Measurements from ENCODE around the gene PRR5L.

Gene PRR5L

DNA sequence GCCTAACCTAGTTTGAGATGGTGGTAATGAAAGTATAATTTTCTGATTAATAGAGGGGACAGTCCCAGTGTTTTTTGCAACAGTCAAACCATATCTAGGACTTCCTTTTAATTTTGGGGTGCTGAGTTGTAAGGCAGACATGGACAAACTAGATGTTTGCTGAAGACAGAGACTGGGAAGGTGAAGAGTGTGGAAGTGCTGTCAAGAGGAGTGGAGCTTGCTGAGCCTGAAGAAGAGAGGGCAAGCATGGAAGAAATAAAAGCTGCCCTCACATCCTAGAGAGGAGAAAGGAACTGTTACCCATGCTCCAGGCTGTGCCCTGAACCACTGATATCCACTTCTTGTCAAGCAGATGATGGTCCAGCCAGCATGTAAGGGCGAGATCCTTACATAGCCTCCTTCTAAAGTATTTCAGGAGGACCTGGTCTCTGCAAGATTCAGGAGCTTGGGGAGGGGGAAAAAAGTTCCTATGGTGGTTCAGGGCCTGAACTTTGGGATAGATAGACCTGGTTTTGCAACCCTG, 51.4 kb downstream of the PRR5L start:
- Histone ChIP-seq H3K4me3 (ENCODE audit: low read depth in 1 of 2, low read length in 2 of 2) (no peak overlapping the region), H3K27me3 (ENCODE audit: low read depth, low read length) (no peaks in the 10 kb centered on the region), H3K4me1 (ENCODE audit: control insufficient read depth in 1 of 2, insufficient read depth in 2 of 2, low read length in 2 of 2) (no peaks in the 10 kb centered on the region), H3K27ac (ENCODE audit: low read length) (no peak overlapping the region), H3K36me3 (ENCODE audit: control insufficient read depth in 1 of 2, insufficient read depth in 2 of 2, low read length in 2 of 2) (no peaks in the 10 kb centered on the region), H3K9me3 (ENCODE audit: control insufficient read depth in 1 of 2, low read length in 2 of 2) (no peaks in the 10 kb centered on the region)

DNA sequence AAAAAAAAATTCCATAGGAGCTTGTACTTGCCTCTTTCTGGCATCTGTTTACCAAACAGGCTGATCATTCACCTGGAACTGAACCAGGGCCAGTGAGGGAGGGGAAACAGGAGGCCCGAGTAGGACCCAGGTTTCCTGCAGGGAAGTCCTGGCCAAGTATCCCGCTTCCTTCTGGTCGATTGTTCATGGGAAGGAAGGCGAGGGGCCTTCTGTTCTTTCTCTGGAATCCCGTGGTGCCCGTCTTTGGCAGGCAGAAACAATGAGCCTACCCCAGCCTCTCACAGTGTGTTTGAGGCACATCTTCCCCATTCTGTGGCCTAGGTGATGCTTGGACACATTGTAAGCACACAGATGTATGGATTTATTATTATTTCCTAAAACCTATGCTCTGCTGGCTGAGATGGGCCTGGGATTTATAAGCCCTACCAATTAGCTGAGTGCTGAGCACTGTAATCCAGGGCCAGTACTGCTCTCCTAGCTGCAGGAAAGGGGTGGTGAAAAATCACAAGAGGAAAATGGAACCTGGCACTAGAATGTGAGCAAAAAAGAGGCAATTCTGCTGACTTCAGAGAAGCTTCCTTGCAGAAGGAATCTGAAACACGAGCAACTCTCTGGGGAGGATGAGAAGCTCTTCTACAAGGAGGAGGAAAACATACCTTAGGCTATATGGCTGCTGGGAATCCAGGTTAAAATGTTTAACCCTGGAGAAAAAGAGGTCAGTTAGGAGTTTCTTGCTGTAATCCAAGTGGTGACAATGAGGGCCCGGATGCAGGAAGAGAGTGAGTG, 53.5 kb downstream of the PRR5L start:
- Histone ChIP-seq H3K36me3 (ENCODE audit: control insufficient read depth in 1 of 2, insufficient read depth in 2 of 2, low read length in 2 of 2) (no peaks in the 10 kb centered on the region), H3K9me3 (ENCODE audit: control insufficient read depth in 1 of 2, low read length in 2 of 2) (no peaks in the 10 kb centered on the region), H3K27ac (ENCODE audit: low read length) (no peak overlapping the region), H3K4me3 (ENCODE audit: low read depth in 1 of 2, low read length in 2 of 2) (no peak overlapping the region), H3K27me3 (ENCODE audit: low read depth, low read length) (no peaks in the 10 kb centered on the region), H3K4me1 (ENCODE audit: control insufficient read depth in 1 of 2, insufficient read depth in 2 of 2, low read length in 2 of 2) (no peaks in the 10 kb centered on the region)

- Histone ChIP-seq H3K4me3 (ENCODE audit: low read depth in 1 of 2, low read length in 2 of 2) (no peak overlapping the region), H3K36me3 (ENCODE audit: control insufficient read depth in 1 of 2, insufficient read depth in 2 of 2, low read length in 2 of 2) (no peaks in the 10 kb centered on the region), H3K27me3 (ENCODE audit: low read depth, low read length) (no peaks in the 10 kb centered on the region), H3K27ac (ENCODE audit: low read length) (no peak overlapping the region), H3K9me3 (ENCODE audit: control insufficient read depth in 1 of 2, low read length in 2 of 2) (no peaks in the 10 kb centered on the region), H3K4me1 (ENCODE audit: control insufficient read depth in 1 of 2, insufficient read depth in 2 of 2, low read length in 2 of 2) (no peaks in the 10 kb centered on the region)
These were observed 54.0 kb downstream of the PRR5L start for GRCh38 chr11:36350137-36350513.

GRCh38 chr11:36352922-36353321, 56.8 kb downstream of the PRR5L start:
- H3K4me1 ChIP-seq (ENCODE audit: control insufficient read depth in 1 of 2, insufficient read depth in 2 of 2, low read length in 2 of 2) = no peaks in the 10 kb centered on the region
- no peak overlapping the region for H3K4me3 ChIP-seq (ENCODE audit: low read depth in 1 of 2, low read length in 2 of 2)
- H3K36me3 ChIP-seq (ENCODE audit: control insufficient read depth in 1 of 2, insufficient read depth in 2 of 2, low read length in 2 of 2) = no peaks in the 10 kb centered on the region
- no peak overlapping the region for H3K27ac ChIP-seq (ENCODE audit: low read length)
- H3K9me3 ChIP-seq (ENCODE audit: control insufficient read depth in 1 of 2, low read length in 2 of 2) = no peaks in the 10 kb centered on the region
- no peaks in the 10 kb centered on the region for H3K27me3 ChIP-seq (ENCODE audit: low read depth, low read length)

- no peak overlapping the region for H3K27ac ChIP-seq (ENCODE audit: low read length)
These were observed 58.3 kb downstream of the PRR5L start for GRCh38 chr11:36354221-36355003.

GRCh38 chr11:36356201-36356600, 60.1 kb downstream of the PRR5L start:
- Histone ChIP-seq H3K27ac (ENCODE audit: low read length) (no peak overlapping the region), H3K9me3 (ENCODE audit: control insufficient read depth in 1 of 2, low read length in 2 of 2) (no peaks in the 10 kb centered on the region), H3K27me3 (ENCODE audit: low read depth, low read length) (no peaks in the 10 kb centered on the region), H3K4me3 (ENCODE audit: low read depth in 1 of 2, low read length in 2 of 2) (no peak overlapping the region), H3K36me3 (ENCODE audit: control insufficient read depth in 1 of 2, insufficient read depth in 2 of 2, low read length in 2 of 2) (no peaks in the 10 kb centered on the region), H3K4me1 (ENCODE audit: control insufficient read depth in 1 of 2, insufficient read depth in 2 of 2, low read length in 2 of 2) (no peaks in the 10 kb centered on the region)

More at GRCh38 chr11:36354221-36355003, 58.3 kb downstream of the PRR5L start:
- no peak overlapping the region for H3K4me3 ChIP-seq (ENCODE audit: low read depth in 1 of 2, low read length in 2 of 2)
- H3K9me3 ChIP-seq (ENCODE audit: control insufficient read depth in 1 of 2, low read length in 2 of 2) = no peaks in the 10 kb centered on the region
- H3K27me3 ChIP-seq (ENCODE audit: low read depth, low read length) = no peaks in the 10 kb centered on the region
- no peaks in the 10 kb centered on the region for H3K36me3 ChIP-seq (ENCODE audit: control insufficient read depth in 1 of 2, insufficient read depth in 2 of 2, low read length in 2 of 2)
- no peaks in the 10 kb centered on the region for H3K4me1 ChIP-seq (ENCODE audit: control insufficient read depth in 1 of 2, insufficient read depth in 2 of 2, low read length in 2 of 2)

DNA sequence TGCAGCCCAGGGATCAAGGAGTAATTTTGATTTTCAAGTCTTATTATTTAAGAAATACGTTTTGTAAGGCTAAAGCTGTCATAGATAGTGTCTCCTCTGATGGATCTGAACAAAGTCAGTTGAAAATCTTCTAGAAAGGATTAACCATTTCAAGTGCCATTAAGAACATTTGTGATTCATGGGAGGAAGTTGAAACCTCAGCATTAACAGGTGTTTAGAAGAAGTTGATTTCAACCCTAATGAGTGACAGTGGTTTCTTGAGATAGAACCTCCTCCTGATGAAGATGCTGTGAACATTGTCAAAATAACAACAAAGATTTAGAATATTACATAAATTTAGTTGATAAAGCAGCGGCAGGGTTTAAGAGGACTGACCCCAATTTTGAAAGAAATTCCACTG, 61.7 kb downstream of the PRR5L start:
- no peaks in the 10 kb centered on the region for H3K4me1 ChIP-seq (ENCODE audit: control insufficient read depth in 1 of 2, insufficient read depth in 2 of 2, low read length in 2 of 2)
- no peaks in the 10 kb centered on the region for H3K9me3 ChIP-seq (ENCODE audit: control insufficient read depth in 1 of 2, low read length in 2 of 2)
- H3K27ac ChIP-seq (ENCODE audit: low read length) = no peak overlapping the region

GRCh38 chr11:36358436-36358835, 62.3 kb downstream of the PRR5L start:
- no peaks in the 10 kb centered on the region for H3K4me1 ChIP-seq (ENCODE audit: control insufficient read depth in 1 of 2, insufficient read depth in 2 of 2, low read length in 2 of 2)
- H3K27me3 ChIP-seq (ENCODE audit: low read depth, low read length) = no peaks in the 10 kb centered on the region
- H3K36me3 ChIP-seq (ENCODE audit: control insufficient read depth in 1 of 2, insufficient read depth in 2 of 2, low read length in 2 of 2) = no peaks in the 10 kb centered on the region
- H3K4me3 ChIP-seq (ENCODE audit: low read depth in 1 of 2, low read length in 2 of 2) = no peak overlapping the region
- no peaks in the 10 kb centered on the region for H3K9me3 ChIP-seq (ENCODE audit: control insufficient read depth in 1 of 2, low read length in 2 of 2)
- H3K27ac ChIP-seq (ENCODE audit: low read length) = no peak overlapping the region

More for the DNA sequence above, 61.7 kb downstream of the PRR5L start:
- Histone ChIP-seq H3K4me3 (ENCODE audit: low read depth in 1 of 2, low read length in 2 of 2) (no peak overlapping the region), H3K36me3 (ENCODE audit: control insufficient read depth in 1 of 2, insufficient read depth in 2 of 2, low read length in 2 of 2) (no peaks in the 10 kb centered on the region), H3K27me3 (ENCODE audit: low read depth, low read length) (no peaks in the 10 kb centered on the region)

DNA sequence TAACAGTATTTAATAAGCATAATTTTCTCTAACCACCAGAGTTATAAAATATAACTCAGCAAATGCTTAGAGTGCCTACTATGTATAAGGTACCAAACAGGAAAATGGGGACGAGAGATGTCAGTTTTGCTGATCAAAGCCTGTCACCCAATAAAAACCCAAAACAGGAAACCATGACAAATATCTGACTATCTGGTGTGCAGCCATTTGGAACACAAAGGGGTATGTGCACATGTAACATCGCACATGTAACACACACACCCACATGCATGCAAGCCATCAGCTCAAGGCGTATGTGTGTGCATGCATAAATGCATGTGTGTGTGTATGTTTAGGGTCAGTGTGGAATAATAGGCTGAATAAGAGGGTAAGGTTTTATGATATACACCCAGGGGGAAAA, 64.2 kb downstream of the PRR5L start:
- Histone ChIP-seq H3K9me3 (ENCODE audit: control insufficient read depth in 1 of 2, low read length in 2 of 2) (no peaks in the 10 kb centered on the region), H3K36me3 (ENCODE audit: control insufficient read depth in 1 of 2, insufficient read depth in 2 of 2, low read length in 2 of 2) (no peaks in the 10 kb centered on the region), H3K4me1 (ENCODE audit: control insufficient read depth in 1 of 2, insufficient read depth in 2 of 2, low read length in 2 of 2) (no peaks in the 10 kb centered on the region), H3K27me3 (ENCODE audit: low read depth, low read length) (no peaks in the 10 kb centered on the region), H3K4me3 (ENCODE audit: low read depth in 1 of 2, low read length in 2 of 2) (no peak overlapping the region), H3K27ac (ENCODE audit: low read length) (no peak overlapping the region)

DNA sequence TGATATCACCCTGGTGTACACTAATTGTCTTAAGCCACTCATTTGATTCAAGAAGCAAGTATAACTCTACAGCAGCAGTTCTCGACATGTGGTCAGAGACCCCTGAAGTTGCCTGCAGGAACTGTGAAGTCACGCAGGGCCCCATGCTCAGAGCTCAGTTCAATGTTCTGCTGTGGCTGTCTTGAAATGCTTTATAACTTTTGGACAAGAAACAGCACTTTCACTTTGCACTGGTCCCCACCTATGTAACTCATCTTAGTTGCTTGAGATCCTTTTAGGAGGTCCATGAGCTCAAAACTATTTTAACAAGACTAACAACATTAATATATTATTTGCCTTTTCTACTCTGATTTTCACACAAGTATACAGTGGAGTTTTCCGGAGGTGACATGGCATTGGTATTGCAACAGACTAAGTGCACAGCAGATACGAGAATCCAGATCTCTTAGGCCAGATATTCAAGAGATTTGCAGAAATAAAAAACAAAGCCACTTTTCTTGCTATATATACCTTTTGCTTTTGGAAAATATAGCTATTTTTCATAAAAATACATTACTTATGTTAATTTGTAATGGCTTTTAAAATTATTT, 64.8 kb downstream of the PRR5L start:
- Histone ChIP-seq H3K4me1 (ENCODE audit: control insufficient read depth in 1 of 2, insufficient read depth in 2 of 2, low read length in 2 of 2) (no peaks in the 10 kb centered on the region), H3K36me3 (ENCODE audit: control insufficient read depth in 1 of 2, insufficient read depth in 2 of 2, low read length in 2 of 2) (no peaks in the 10 kb centered on the region), H3K27me3 (ENCODE audit: low read depth, low read length) (no peaks in the 10 kb centered on the region), H3K4me3 (ENCODE audit: low read depth in 1 of 2, low read length in 2 of 2) (no peak overlapping the region), H3K9me3 (ENCODE audit: control insufficient read depth in 1 of 2, low read length in 2 of 2) (no peaks in the 10 kb centered on the region), H3K27ac (ENCODE audit: low read length) (no peak overlapping the region)

DNA sequence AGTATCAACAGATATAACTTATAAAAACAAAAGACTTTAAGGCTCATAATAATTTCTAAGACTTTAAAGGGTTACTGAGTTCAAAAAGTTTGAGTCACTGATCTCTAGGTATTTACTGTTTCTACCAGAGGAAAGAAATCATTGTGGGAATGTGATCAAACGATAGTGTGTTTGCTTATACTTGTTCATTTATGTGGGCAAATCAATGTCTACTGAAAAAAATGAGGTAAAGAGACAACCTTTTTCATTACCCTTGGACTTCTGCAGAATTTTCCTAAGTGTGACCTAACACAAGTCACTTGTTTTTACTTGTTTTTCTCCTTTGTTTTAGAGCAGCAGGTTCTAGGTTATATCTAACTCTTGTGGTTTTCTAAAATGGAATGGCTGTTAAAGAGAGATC, 65.4 kb downstream of the PRR5L start:
- no peaks in the 10 kb centered on the region for H3K9me3 ChIP-seq (ENCODE audit: control insufficient read depth in 1 of 2, low read length in 2 of 2)
- no peaks in the 10 kb centered on the region for H3K36me3 ChIP-seq (ENCODE audit: control insufficient read depth in 1 of 2, insufficient read depth in 2 of 2, low read length in 2 of 2)
- no peak overlapping the region for H3K4me3 ChIP-seq (ENCODE audit: low read depth in 1 of 2, low read length in 2 of 2)
- no peaks in the 10 kb centered on the region for H3K27me3 ChIP-seq (ENCODE audit: low read depth, low read length)
- no peak overlapping the region for H3K27ac ChIP-seq (ENCODE audit: low read length)
- no peaks in the 10 kb centered on the region for H3K4me1 ChIP-seq (ENCODE audit: control insufficient read depth in 1 of 2, insufficient read depth in 2 of 2, low read length in 2 of 2)

Measured in muscle layer of duodenum (tissue), 2 donors.